Activated CD8-positive, alpha-beta memory T cell treated with anti-CD3 and anti-CD28 coated beads, Interleukin-2, amount 50 U/mL, for 4 hours (primary cell): ENCODE results near the gene CHRNA3.

Source experiments
- DNase-seq: peaks from one replicate; pipeline ENCODE4 v3.0.0-alpha.2; 2020

CHRNA3 gene

DNA sequence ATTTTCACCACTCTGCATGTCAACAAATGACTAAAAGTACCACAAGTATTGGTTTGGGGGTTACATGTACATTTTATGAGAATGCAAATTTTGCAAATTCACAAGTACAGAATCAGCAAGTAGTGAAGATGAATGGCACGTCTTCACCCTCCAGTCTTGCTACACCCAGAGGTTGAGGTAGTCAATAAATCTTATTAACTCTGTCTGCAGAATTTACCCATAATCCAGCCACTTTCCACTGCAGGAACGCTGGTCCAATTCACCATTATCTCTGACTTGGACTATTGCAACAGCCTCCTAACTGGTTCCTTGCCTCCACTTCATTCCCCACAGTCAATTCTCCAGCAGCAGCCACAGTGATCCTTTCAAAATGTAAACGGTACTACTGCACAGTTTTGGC is 70.0 kb downstream of the CHRNA3 start:
- no peak for DNase-seq

- no peak for DNase-seq
Measured at GRCh38 chr15:78550194-78550593, 70.6 kb downstream of the CHRNA3 start.
